Neural progenitor cell (in vitro differentiated cells): ENCODE results near the gene POP4.

ENCODE experiments used
- EZH2 ChIP-seq: fragments of 200-600 bp; sonication (generic); IDR thresholded peaks from 2 replicates; pipeline ENCODE4 v1.6.1; 2017; ENCODE audit warnings: antibody characterized with exemption, mild to moderate bottlenecking, moderate library complexity
- EZH2phosphoT487 ChIP-seq: fragments of 200-600 bp; sonication (generic); IDR thresholded peaks from 2 replicates; pipeline ENCODE4 v1.6.1; 2017; ENCODE audit warnings: antibody characterized with exemption
- TF ChIP-seq, protein P1 (sequence below): fragments of 200-600 bp; sonication (generic); IDR thresholded peaks from 2 replicates; pipeline ENCODE4 v1.5.1; 2017; ENCODE audit warnings: antibody characterized with exemption, mild to moderate bottlenecking

DNA sequence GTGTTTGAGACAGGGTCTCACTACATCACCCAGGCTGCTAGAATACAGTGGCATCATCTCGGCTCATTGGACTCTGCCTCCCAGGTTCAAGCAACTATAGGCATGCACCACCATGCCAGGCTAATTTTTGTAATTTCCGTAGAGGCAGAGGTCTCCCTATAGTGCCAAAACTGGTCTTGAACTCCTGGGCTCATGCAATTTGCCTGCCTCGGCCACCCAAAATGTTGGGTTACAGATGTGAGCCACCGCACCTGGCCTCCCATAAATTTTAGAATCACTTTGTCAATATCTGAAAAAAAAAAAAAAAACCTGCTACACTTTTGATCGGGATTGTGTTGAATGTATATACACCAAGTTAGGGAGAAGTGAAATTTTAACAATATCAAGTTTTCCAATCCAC is 47.3 kb downstream of the POP4 start:
- TF ChIP-seq, protein P1, sequence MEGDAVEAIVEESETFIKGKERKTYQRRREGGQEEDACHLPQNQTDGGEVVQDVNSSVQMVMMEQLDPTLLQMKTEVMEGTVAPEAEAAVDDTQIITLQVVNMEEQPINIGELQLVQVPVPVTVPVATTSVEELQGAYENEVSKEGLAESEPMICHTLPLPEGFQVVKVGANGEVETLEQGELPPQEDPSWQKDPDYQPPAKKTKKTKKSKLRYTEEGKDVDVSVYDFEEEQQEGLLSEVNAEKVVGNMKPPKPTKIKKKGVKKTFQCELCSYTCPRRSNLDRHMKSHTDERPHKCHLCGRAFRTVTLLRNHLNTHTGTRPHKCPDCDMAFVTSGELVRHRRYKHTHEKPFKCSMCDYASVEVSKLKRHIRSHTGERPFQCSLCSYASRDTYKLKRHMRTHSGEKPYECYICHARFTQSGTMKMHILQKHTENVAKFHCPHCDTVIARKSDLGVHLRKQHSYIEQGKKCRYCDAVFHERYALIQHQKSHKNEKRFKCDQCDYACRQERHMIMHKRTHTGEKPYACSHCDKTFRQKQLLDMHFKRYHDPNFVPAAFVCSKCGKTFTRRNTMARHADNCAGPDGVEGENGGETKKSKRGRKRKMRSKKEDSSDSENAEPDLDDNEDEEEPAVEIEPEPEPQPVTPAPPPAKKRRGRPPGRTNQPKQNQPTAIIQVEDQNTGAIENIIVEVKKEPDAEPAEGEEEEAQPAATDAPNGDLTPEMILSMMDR, result no peak
- no peak for TF ChIP-seq EZH2
- no peak for TF ChIP-seq EZH2phosphoT487
